Parathyroid adenoma (tissue), 2 donors: ENCODE results near the gene CNOT2.

Experiments used
- H2AFZ ChIP-seq: fragments of 300-600 bp; sonication (generic); one replicate; pipeline ENCODE4 v1.7.0; 2017; ENCODE audit warnings: antibody characterized with exemption, mild to moderate bottlenecking
- H3K27ac ChIP-seq: fragments of 300-600 bp; sonication (generic); one replicate; pipeline ENCODE4 v1.7.0; 2017
- H3K27me3 ChIP-seq: fragments of 300-600 bp; sonication (generic); one replicate; pipeline ENCODE4 v1.7.0; 2017; ENCODE audit warnings: low read length; ENCODE audit not compliant: control insufficient read depth, insufficient read depth
- H3K36me3 ChIP-seq: fragments of 300-600 bp; sonication (generic); one replicate; pipeline ENCODE4 v1.7.0; 2017; ENCODE audit warnings: low read length; ENCODE audit not compliant: control insufficient read depth, insufficient read depth
- H3K4me1 ChIP-seq: fragments of 300-600 bp; sonication (generic); one replicate; pipeline ENCODE4 v1.7.0; 2017; ENCODE audit warnings: control low read depth
- H3K4me2 ChIP-seq: fragments of 300-600 bp; sonication (generic); one replicate; pipeline ENCODE4 v1.7.0; 2017; ENCODE audit warnings: low read length
- H3K4me3 ChIP-seq: fragments of 300-600 bp; sonication (generic); one replicate; pipeline ENCODE4 v1.7.0; 2017; ENCODE audit warnings: low read depth, low read length
- H3K79me2 ChIP-seq: fragments of 300-600 bp; sonication (generic); one replicate; pipeline ENCODE4 v1.7.0; 2017; ENCODE audit warnings: control low read depth
- H3K9ac ChIP-seq: fragments of 300-600 bp; sonication (generic); one replicate; pipeline ENCODE4 v1.7.0; 2017; ENCODE audit warnings: mild to moderate bottlenecking
- H3K9me3 ChIP-seq: fragments of 300-600 bp; sonication (generic); one replicate; pipeline ENCODE4 v1.7.0; 2017; ENCODE audit warnings: low read length; ENCODE audit not compliant: control insufficient read depth
- CTCF ChIP-seq: fragments of 300-600 bp; sonication (generic); IDR thresholded peaks from one replicate; pipeline ENCODE4 v1.7.0; 2017; ENCODE audit warnings: antibody characterized with exemption, mild to moderate bottlenecking
- donor health status: primary hyperparathyroidism.

Gene CNOT2

GRCh38 chr12:70305794-70306193 lies 62.6 kb downstream of the CNOT2 start:
- H3K27me3 ChIP-seq: no peaks in the 10 kb centered on the region
- no peaks in the 10 kb centered on the region for H3K36me3 ChIP-seq
- H3K4me1 ChIP-seq: no peaks in the 10 kb centered on the region
- no peak overlapping the region for H3K4me2 ChIP-seq
- TF ChIP-seq CTCF: no peak
- H3K4me3 ChIP-seq: no peak overlapping the region
- H3K9ac ChIP-seq: no peak overlapping the region
- no peaks in the 10 kb centered on the region for H3K9me3 ChIP-seq
- no peak overlapping the region for H2AFZ ChIP-seq
- H3K79me2 ChIP-seq: peaks cover 6% of the 10 kb centered on the region
- no peak overlapping the region for H3K27ac ChIP-seq

GRCh38 chr12:70306676-70307075 lies 63.4 kb downstream of the CNOT2 start:
- Histone ChIP-seq H3K9ac (no peak overlapping the region), H2AFZ (no peak overlapping the region), H3K79me2 (peaks cover 6% of the 10 kb centered on the region), H3K9me3 (no peaks in the 10 kb centered on the region), H3K4me1 (no peaks in the 10 kb centered on the region), H3K36me3 (no peaks in the 10 kb centered on the region), H3K4me2 (no peak overlapping the region), H3K27ac (no peak overlapping the region), H3K27me3 (no peaks in the 10 kb centered on the region), H3K4me3 (no peak overlapping the region)
- TF ChIP-seq CTCF: no peak

GRCh38 chr12:70307868-70308267 lies 64.6 kb downstream of the CNOT2 start:
- TF ChIP-seq CTCF: no peak
- Histone ChIP-seq H3K79me2 (peaks cover 6% of the 10 kb centered on the region), H3K36me3 (no peaks in the 10 kb centered on the region), H3K27ac (no peak overlapping the region), H3K4me3 (no peak overlapping the region), H3K9ac (no peak overlapping the region), H3K4me2 (no peak overlapping the region), H3K4me1 (no peaks in the 10 kb centered on the region), H3K27me3 (no peaks in the 10 kb centered on the region), H2AFZ (no peak overlapping the region), H3K9me3 (no peaks in the 10 kb centered on the region)

GRCh38 chr12:70309348-70309747 lies 66.1 kb downstream of the CNOT2 start:
- H3K36me3 ChIP-seq: no peaks in the 10 kb centered on the region
- TF ChIP-seq CTCF: no peak

GRCh38 chr12:70314145-70314544 lies 70.9 kb downstream of the CNOT2 start:
- Histone ChIP-seq H3K9ac (no peak overlapping the region), H3K4me2 (no peak overlapping the region), H2AFZ (no peak overlapping the region), H3K36me3 (no peaks in the 10 kb centered on the region), H3K27me3 (no peaks in the 10 kb centered on the region), H3K4me1 (no peaks in the 10 kb centered on the region), H3K9me3 (no peaks in the 10 kb centered on the region), H3K79me2 (peaks cover 11% of the 10 kb centered on the region), H3K4me3 (no peak overlapping the region), H3K27ac (no peak overlapping the region)
- TF ChIP-seq CTCF: no peak

More at GRCh38 chr12:70309348-70309747, 66.1 kb downstream of the CNOT2 start:
- H3K4me2 ChIP-seq: no peak overlapping the region
- no peaks in the 10 kb centered on the region for H3K9me3 ChIP-seq
- H3K9ac ChIP-seq: no peak overlapping the region
- H3K27ac ChIP-seq: no peak overlapping the region
- H3K27me3 ChIP-seq: no peaks in the 10 kb centered on the region
- H2AFZ ChIP-seq: no peak overlapping the region
- no peak overlapping the region for H3K4me3 ChIP-seq
- no peaks in the 10 kb centered on the region for H3K4me1 ChIP-seq
- H3K79me2 ChIP-seq: peaks cover 10% of the 10 kb centered on the region
